ENCODE results near the gene SMARCAD1.

DNA sequence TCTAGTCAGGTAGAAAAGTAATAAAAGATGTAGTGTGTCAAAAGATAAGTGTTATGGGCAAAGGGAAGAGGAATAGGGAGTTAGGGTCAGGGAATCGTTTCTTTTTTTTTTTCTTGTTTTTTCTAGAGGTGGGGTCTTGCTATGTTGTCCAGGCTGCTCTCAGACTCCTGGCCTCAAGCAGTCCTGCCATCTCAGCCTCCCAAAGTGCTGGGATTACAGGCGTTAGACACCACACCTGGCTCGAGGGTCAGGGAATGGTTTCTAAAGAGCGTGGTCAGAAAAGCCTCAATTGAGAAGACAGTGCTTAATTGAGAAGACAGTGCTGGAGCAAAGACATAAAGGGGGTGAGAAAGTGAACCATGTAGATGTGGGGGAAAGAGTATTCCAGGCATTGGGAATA is 19.1 kb downstream of the SMARCAD1 start:
- TF ChIP-seq, protein P1, sequence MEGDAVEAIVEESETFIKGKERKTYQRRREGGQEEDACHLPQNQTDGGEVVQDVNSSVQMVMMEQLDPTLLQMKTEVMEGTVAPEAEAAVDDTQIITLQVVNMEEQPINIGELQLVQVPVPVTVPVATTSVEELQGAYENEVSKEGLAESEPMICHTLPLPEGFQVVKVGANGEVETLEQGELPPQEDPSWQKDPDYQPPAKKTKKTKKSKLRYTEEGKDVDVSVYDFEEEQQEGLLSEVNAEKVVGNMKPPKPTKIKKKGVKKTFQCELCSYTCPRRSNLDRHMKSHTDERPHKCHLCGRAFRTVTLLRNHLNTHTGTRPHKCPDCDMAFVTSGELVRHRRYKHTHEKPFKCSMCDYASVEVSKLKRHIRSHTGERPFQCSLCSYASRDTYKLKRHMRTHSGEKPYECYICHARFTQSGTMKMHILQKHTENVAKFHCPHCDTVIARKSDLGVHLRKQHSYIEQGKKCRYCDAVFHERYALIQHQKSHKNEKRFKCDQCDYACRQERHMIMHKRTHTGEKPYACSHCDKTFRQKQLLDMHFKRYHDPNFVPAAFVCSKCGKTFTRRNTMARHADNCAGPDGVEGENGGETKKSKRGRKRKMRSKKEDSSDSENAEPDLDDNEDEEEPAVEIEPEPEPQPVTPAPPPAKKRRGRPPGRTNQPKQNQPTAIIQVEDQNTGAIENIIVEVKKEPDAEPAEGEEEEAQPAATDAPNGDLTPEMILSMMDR (IDR thresholded peaks at IDR 0.05; ENCODE audit: control extremely low read depth in 1 of 3, insufficient read depth in 1 of 3, low read depth in 1 of 3, low read length in 3 of 3): no peak
- TF ChIP-seq POLR2A (IDR thresholded peaks at IDR 0.05; ENCODE audit: control extremely low read depth in 1 of 2, low read depth in 2 of 2, low read length in 2 of 2) (no peak), JUN (IDR thresholded peaks at IDR 0.05; ENCODE audit: low read depth, low read length) (no peak), CREB1 (IDR thresholded peaks at IDR 0.05) (no peak), SP1 (IDR thresholded peaks at IDR 0.05; ENCODE audit: low read depth, low read length) (no peak), TBP (IDR thresholded peaks at IDR 0.05; ENCODE audit: low read depth, low read length) (no peak)

Measured in H1 (cell line).